ENCODE data around the gene MRPS22. TPM values are rescaled to one million over a fixed set of nuclear protein-coding genes. Genes with fewer than 3 reads are reported as not detected.
"Not testable (repeated sequence)": the region's sequence is repeated elsewhere in the genome, so short reads cannot be mapped to it uniquely, and the experiment has no call there.

The MRPS22 gene
- total RNA-seq, 1 donor from 2014 or later = 29.9 TPM

DNA sequence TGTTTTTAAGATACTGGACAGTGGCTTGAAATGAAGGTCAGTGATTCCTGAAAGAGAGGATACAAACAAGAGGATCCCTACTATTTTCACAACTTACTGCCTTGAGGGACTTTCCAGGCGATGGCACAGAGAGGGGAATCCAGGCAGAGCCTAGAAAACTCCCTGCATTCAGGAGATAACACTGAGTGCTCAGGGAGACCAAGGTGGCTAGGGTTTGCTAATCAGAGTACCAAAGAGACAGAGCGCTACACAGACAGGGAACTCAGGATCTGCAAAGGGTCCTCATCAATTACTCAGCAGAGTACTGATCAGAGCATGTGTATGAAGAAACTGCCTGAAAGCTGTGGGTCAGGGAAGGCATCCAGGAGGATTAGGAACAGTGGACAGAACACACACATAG is 11.7 kb upstream of the MRPS22 start:
- DNase-seq (ENCODE audit: low spot score) (no peak), ATAC-seq (no peak)

DNA sequence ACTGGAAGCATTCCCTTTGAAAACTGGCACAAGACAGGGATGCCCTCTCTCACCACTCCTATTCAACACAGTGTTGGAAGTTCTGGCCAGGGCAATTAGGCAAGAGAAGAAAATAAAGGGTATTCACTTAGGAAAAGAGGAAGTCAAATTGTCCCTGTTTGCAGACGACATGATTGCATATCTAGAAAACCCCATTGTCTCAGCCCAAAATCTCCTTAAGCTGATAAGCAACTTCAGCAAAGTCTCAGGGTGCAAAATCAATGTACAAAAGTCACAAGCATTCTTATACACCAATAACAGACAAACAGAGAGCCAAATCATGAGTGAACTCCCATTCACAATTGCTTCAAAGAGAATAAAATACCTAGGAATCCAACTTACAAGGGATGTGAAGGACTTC is 9.1 kb upstream of the MRPS22 start:
- not testable (repeated sequence) for DNase-seq (ENCODE audit: low spot score); ATAC-seq

DNA sequence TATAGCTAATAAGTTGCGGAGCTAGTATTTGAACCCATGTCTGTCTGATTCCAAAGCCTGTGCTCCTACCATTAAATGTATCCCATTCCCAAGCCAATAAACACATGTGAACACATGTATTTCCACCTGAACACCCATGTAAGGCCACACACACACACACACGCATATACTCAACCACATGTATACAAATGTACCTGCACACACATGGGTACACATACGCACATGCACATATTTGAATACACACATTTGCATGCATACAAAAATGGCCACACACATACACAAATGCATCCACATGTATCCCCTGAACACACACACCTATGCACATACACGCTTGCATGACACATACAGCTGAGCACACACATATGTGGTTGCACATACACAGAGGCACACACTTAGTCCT is 5.4 kb upstream of the MRPS22 start:
- ATAC-seq = no peak

DNA sequence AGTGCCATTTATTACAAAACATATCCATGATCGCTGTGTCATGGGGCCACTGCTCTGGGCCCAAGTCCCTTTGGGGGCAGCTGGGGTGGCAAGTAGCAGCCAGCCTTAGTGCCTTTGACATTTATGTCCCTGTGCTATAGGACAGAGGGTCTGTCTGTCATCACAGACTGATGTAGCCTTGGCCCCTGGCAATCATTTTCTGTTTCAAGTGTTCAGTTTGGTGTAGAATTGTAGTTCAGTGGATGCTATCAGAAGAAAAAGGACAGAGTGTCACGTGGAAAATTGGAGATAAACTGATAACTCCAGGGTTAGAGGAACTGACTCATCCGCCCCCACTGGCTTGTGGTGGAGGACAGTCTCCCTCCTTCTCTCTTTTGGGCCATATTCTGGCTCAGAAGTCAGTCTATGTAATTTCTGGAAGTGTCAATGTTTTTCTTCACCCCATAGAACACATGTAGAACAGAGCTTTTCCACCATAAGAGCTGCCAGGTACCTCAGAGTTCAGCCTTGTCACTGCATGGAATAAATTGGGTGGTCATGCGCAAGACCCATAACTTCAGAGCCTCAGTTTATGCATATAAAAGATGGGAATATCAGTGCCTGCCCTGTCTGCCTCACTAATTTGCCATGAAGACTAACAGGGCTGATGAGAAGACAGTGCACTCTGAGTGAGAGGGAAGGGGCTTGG is 4.5 kb upstream of the MRPS22 start:
- DNase-seq (ENCODE audit: low spot score) (no peak), ATAC-seq (no peak)

More for the DNA sequence above, 5.4 kb upstream of the MRPS22 start:
- DNase-seq (ENCODE audit: low spot score) = no peak

DNA sequence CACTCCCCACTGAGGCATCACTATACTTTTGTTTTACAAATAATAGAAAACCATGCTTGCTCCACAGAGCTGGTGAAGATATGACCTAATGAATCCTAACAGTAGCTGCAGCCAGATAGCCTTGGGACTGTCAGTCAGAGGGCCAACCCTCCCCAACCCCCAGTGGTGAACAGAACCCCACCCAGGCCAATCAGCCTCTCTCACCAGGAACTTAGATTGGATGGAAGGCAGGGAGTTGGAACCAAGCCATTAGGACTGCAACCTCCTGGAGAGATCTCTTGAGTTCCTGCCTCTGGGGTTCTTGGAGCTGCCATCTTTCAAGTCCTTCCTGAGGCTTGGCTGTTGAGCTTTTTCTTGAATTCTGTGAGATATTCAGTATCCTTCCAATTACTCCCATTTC is 3.0 kb upstream of the MRPS22 start:
- ATAC-seq (no peak), DNase-seq (ENCODE audit: low spot score) (no peak)

DNA sequence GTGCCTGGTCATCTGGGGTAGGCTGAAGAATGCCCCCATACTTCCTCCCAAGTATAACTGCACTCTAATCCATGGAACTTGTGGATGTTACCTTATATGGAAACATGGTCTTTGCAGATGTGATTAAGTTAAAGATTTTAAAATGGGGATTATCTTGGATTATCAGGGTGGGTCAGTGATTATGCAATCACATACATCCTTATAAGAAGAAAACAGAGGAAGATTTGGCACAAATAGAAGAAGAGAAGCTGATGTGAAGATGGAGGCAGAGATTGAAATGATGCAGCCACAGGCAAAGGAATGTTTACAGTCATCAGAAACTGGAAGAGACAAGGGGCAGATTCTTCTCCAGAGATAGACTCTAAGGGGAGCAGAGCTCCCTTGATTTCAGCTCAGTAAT is 1.8 kb upstream of the MRPS22 start:
- ATAC-seq (no peak), DNase-seq (ENCODE audit: low spot score) (no peak)

DNA sequence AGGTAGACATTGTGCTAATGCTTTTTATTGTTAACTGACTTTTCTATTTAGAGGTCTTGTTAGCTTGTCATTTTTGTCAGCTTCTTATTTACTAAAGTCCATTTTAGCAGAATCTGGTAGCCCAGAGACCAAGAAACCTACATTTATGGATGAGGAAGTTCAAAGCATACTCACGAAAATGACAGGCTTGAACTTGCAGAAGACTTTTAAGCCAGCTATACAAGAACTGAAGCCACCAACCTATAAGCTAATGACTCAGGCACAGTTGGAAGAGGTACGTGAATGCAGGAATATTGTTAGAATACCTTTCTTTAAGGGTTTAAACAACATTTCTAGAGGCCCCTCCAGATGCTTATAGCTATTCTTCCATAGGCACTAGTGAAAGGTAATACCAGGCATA is 3.0 kb downstream of the MRPS22 start:
- DNase-seq (ENCODE audit: low spot score) = no peak
- ATAC-seq = no peak

DNA sequence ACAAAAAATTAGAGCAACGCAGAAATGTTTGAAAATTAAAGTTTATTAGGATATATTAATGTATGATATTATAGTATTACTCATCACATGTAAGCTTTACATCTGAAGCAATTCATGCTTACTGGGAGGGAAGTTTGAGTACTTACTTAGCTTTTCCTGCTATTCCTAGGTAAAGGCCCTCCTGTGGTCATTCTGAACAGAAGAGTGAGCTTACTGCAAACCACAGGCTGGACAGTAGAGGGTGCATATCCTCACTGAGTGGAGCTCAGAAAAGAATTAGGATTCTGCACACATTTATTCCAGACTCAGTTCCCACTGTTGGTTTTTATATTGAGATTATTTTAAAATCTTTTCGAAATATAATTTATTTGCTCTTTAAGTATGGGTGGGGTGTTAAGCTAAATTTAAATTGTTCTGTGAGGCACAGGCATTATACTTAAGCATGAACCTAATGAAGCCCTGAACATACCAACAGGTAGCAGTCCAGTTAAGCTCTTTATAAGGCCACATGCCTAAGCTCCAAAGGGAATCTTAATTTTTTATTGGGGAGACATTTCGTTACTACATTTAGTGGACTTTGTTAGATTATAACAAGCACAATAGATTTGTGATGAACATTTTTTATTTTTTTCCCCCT is 10.2 kb downstream of the MRPS22 start:
- ATAC-seq = peak; percentile 90
- DNase-seq (ENCODE audit: low spot score) = no peak

DNA sequence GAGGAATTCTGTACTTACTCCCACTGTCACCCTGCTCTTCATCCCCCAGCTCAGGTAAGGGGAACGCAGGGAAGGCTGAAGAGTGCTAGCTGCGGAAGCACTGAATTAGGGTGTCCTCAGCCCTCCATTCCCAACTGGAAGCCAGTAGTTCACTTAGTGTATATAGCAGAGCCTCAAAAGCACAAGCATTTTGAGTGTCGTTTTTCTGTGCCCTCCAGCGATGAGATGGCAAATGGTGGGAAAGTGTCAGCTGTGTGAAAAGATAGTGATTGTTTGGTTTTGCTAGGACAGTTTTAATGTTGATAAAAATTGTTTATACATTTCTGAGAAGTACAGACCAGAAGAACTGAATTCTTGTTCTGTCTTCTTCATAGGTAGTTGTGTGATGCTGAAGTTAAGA is 10.8 kb downstream of the MRPS22 start:
- no peak for ATAC-seq
- DNase-seq (ENCODE audit: low spot score) = no peak

DNA sequence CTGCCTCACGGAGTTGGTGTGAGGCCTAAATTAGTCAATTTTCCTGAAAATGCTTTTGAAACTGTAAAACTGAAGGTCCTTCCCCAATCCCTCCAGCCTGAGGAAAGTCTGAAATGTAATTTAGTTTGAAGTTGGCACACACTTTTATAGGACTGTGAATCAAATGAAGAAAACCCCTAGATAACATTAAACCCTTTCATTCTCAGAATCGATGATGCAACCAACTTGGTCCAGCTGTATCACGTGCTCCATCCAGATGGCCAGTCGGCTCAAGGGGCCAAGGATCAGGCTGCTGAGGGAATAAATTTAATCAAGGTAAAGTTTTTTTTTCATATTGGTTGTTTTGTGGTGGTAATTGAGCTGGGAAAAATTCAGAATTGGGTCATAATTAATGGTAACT is 11.7 kb downstream of the MRPS22 start:
- DNase-seq (ENCODE audit: low spot score) (no peak), ATAC-seq (peak; percentile 40)

DNA sequence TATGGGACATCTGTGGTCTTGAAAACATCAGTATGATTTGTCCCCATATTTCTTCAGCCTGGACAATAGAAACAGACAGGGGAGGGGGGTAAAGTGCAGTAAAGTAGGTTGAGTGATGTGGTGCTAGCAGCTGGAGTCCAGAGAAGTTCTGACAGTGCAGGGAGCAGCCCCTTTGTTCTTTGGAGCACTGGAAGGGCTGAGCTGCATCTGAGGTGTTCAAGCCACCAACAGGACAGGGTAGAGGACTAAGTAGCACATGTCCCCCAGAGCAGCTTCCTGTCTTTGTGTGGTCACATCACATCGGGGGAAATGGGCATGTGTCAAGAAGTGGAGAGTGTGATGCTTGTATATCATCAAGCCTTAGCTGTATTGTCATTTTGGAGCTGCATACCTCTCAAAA is 12.1 kb downstream of the MRPS22 start:
- ATAC-seq = no peak
- DNase-seq (ENCODE audit: low spot score) = no peak

DNA sequence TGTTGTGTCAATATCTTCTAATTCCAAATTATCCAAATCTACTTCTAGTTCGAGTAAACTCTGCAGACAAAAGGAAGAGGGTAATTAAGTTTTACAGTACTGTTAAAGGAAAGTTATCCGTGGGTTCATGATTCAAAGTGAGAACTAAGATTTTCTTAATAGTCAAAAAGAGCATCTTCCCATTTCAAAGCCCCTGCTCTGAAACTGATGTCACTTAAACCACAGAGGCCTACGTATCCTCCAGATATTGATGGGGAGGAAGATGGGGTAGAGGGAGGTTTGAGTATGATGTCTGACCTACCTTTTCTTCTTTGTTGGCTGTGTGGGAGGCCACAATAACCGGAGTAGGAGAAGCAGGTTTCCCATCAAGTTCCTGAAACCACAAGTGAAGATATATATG is 14.1 kb downstream of the MRPS22 start:
- DNase-seq (ENCODE audit: low spot score) = no peak
- no peak for ATAC-seq

DNA sequence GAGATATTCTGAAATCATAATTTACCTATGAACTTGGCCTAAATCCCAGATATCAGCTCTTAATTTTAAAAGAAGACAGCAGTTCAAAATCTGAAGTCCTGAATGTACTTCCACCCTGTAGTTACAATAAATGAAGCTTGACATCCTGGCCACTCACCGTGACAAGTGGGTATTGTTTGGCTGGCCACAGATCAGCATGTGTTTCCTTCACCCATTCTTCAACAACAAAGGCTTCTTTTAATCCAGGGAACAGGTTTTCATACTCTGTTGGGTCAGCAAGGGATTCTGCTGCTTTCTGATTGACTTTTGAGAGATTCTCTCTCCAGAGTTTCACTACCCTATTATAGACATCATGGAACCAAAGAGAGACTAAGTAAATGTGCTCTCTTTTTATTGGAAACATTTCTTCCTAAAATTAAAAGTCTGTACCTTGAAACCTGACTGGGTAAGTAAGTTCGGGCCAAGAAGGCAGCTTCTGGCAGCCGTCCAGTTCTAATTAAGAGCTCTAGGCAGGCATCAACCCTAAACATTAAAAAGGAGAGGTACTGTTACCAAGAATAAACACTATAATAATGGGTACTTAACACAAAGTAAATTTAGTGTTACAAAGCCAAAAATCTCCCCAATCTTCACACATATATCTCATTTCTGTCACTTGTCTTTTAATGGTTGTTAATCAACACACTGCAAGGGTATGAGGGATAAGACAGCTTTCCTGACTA is 15.2 kb downstream of the MRPS22 start:
- ATAC-seq (no peak), DNase-seq (ENCODE audit: low spot score) (no peak)

DNA sequence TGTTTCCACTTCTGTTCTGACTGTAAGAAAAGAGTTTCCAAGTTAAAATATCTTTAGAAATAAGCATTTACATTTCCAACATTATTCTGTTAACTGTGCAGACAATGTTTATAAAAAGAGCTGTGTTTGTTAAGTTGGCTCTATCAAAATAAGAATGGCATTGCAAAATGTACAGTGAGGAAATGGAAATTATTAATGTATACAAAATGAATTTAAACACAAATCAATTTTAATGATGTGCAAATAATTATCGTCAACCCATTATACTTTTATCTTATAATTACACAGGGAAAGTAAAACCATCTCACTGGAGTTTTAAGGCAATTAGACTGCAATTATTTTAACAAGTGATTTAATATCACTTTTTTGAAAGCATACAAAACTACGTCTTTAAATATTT is 17.5 kb downstream of the MRPS22 start:
- ATAC-seq (no peak), DNase-seq (ENCODE audit: low spot score) (no peak)

DNA sequence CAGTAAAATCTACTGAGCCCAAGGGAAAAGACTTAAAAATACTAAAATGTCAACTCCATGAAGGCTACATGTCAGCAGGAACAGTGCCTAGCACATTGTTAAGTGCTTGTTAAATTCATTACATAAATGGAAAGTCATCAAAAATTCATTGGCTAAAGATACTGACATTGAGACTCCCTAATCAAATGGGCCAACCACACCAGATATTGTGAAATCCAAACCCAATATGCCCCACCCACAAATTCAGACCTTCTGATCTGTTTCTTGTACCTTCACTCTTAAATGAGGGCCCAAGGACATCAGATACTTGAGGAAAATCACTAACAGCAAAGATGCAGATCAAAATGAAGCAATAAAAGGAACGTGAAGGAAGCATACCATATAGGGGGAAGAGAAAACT is 20.7 kb downstream of the MRPS22 start:
- no peak for ATAC-seq
- DNase-seq (ENCODE audit: low spot score) = no peak

DNA sequence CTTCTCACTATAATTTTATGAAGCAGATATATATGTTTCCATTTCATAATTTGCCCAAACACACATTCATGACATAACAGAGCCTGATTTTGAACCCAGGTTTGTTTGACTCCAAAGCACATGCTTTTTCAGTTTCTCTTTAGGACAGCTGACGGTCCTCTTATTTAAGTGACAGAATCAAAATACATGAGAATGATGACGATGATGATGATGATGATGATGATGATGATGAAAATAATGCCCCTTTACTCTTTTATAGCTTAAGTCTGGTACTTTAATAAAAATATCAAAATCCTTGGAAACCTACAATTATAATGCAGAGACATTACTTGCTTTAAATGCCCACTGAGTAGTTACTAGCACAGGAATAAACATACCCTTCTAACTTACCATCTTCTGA is 30.3 kb downstream of the MRPS22 start:
- ATAC-seq = no peak
- no peak for DNase-seq (ENCODE audit: low spot score)

DNA sequence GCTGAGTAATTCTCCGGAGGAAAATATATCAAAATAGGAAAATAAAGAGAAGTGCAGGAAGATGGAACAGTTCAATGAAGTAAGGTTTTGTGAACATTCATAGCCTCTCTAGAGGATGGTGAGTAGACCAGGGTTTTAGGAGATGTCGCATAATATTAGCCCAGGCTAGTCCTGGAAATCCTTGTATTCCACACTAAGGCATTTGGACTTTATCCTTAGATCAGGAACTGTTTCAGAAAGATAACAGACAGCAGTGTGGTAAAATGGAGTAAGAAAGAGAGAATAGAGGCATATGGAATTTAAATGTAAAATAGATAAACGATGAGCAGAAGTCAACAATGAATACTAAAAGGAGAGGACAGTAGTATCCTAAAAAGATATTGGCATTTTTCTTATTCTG is 33.6 kb downstream of the MRPS22 start:
- DNase-seq (ENCODE audit: low spot score) (no peak), ATAC-seq (peak; percentile 63)

DNA sequence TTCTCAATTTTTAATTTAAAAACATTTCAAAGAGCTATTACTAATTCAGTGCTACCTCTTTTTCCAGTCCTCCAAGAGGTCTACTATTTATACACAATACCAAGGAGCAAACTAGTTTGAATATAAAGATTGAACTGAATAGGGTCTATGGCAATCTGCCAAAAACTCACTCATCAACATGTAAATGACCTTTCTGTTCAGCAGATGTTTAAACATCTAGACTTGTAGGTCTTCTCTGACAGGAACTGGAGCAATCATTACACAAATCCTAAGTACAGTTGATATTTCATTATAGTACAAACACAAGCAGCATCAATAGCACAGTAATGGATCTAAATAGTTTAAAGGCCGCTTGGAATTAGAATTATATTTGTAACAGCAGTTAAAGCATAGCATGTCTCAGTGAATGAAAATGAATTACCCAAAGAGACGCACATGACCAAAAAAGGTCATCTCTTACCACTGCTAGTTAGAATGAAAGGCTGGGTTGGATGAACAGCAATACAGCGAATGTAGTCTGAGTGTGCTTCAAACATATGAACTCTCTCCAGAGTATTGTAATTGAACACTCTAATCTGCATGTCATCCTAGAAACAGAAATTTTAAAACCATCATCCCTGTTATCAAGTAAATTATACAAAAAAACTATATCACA is 34.9 kb downstream of the MRPS22 start:
- no peak for ATAC-seq
- DNase-seq (ENCODE audit: low spot score) = no peak

DNA sequence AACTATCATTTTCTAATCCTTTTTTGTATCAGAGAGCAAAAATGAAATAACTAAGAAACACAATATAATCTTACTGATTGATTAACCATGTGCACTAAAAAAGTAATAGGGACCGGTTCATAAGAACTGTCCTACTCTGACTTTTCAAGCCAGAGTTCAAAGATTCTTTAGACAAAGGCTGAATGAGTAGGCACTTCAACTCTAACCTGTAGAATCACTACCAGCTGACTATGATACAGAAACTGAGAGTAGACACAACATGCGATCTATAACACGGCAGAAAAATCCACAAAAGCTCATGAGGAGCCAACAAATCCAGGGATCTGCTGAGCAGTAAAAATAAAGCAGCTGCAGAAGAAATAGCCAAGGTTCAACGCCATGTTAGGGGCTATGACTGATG is 36.8 kb downstream of the MRPS22 start:
- no peak for DNase-seq (ENCODE audit: low spot score)
- ATAC-seq = no peak

DNA sequence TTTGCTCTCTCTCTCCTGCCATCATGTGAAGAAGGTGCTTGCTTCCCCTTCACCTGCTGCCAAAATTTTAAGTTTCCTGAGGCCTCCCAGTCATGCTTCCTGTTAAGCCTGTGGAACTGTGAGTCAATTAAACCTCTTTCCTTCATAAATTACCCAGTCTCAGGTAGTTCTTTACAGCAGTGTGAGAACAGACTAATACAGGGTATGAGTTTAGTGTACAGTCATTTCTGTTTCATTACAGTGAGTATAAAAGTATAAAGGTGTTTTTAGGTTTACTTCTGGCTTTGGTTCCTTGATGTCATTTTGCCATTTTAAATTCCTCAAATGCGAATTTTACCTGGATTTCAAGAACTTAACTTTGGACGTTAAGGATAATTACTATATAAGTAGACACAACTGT is 38.5 kb downstream of the MRPS22 start:
- ATAC-seq; DNase-seq (ENCODE audit: low spot score): not testable (repeated sequence)

DNA sequence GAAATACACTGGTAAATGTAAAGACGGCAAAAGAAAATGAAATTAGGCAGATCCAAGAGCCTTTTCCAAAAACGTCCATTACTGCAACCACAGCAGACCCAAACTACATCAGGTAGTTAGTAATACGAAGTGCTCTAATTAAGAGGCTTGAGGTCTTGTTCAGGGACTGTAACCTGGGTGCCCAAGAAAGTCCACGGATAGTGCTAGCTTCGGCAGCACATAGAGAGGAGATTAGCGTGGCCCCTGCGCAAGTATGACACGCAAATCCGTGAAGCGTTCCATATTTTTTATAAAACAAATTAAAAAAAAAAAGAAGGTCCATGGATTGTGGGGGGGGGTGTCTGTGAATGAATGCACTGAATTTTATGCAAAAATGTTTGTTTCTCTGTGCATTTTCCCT is 44.3 kb downstream of the MRPS22 start:
- ATAC-seq (no peak), DNase-seq (ENCODE audit: low spot score) (no peak)
